IPS DF 4.7 (cell line): ENCODE measurements around the gene HPS4.
"Not testable (repeated sequence)": the region's sequence is repeated elsewhere in the genome, so short reads cannot be mapped to it uniquely, and the experiment has no call there.

Source experiments
- DNase-seq: peaks from one replicate; pipeline ENCODE4 v3.0.0-alpha.2; 2013; ENCODE audit warnings: low spot score; ENCODE audit errors: extremely low read depth

Gene HPS4

GRCh38 chr22:26483439-26484359, at the start of gene HPS4, which contains the start of gene SRRD:
TSS of gene HPS4 (minus strand) at chr22:26483783. CDS start at chr22:26481762, 2,021 bp downstream.
TSS of gene SRRD (plus strand) at chr22:26483877. CDS start at chr22:26483891, 14 bp downstream.
- no peak for DNase-seq

- no peak for DNase-seq
Measured at GRCh38 chr22:26529345-26529744, 45.8 kb upstream of the HPS4 start.

DNA sequence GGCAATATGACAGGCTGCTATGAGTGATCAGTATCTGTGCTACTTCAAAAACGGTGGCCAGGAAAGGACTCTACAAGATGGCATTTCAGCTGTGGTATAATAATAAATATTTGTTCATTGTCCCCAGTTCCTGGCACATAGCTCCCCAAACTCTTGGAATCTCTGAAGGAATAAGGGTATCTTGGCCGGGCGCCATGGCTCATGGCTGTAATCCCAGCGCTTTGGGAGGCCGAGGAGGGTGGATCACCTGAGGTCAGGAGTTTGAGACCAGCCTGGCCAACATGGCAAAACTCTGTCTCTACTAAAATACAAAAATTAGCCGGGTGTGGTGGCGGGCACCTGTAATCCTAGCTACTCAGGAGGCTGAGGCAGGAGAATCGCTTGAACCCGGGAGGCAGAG, 44.9 kb upstream of the HPS4 start:
- DNase-seq = not testable (repeated sequence)

- DNase-seq = no peak
Measured at GRCh38 chr22:26527574-26528465, 44.2 kb upstream of the HPS4 start.

DNA sequence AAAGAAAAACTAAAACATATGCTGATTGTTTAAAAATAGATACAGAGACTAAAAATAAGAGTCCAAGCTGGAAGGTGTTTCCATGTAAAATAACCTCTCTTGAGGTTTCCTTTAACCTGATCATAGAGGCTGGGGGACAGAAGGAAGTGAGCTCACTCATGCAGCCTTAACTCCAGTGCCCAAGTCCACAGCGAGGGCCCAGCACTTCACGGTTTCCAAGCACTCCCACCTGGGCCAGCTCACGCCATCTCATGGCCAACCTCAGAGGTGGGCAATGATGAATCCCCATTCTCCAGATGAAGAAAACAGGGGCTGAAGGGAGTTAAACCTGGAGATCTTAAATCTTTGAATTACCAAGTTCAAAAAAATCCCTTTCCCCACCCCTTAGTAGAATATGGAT, 43.6 kb upstream of the HPS4 start:
- DNase-seq = no peak

- no peak for DNase-seq
Measured at GRCh38 chr22:26525946-26526564, 42.5 kb upstream of the HPS4 start.

DNA sequence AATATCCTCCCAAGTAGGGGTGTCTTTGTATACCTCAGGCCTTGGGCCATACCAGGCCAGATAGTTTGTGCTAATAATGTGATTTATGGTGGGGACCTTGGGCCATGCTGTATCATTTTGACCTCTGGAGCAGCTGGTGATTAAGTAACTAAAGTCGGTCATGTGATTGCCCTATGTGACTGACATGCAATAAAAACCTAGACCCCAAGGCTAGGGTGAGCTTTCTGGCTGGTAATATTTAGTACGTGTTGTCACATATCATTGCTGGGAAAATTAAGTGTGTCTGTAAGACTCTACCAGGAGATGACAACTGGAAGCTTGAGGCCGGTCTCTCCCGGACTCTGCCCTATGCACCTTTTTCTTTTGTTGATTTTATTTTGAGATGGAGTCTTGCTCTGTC, 41.3 kb upstream of the HPS4 start:
- DNase-seq = no peak

- no peak for DNase-seq
Measured at GRCh38 chr22:26522592-26522991, 39.0 kb upstream of the HPS4 start.

DNA sequence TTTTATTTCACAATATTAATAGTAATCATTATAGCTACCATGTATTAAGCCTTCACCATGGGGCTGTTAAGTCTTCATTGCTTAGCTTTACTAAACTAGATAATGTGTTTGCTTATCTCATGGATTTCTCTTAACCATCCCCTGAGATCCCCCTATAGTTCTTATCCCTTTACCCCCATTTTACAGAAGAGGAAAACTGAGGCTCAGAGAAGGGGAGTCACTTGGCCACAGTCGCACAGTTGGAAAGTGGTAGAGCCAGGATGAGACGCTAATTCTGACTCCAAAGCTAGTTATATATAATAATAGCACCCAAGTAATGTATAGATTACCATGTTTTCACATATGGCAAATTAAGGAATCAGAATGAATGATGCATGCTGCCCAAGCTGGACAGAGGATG, 38.4 kb upstream of the HPS4 start:
- no peak for DNase-seq

DNA sequence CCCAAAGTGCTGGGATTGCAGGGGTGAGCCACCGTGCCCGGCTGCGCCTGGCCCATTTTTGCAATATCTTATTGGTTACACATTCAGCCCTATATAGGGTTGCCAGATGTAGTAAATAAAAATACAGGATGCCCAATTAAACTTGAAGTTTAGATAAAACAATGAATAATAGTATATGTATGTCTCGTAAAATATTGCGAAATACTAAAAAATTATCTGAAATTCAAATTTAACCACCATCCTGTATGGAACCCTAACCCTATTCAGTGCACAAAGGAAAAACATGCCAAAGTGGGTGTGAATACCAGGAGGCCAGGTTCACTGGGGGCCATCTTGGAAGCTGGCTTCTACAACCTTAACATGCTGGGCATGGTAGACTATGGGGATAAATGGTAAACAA, 33.8 kb upstream of the HPS4 start:
- DNase-seq = no peak

DNA sequence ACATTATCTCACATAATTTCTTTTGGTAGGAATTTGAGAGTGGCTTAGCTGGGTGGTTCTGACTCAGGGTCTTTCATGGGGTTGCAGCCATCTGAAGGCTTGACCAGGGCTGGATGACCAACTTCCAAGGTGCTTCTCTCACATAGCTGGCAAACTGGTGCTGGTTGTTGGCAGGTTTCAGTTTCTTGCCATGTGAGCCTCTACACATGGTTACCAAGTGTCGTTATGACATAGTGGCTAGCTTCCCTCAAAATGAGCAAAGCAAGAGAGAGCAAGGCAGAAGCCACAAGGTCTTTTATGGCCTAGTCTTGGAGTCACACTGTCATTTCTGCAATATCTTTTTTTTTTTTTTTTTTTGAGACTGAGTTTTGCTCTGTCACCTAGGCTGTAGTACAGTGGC, 32.9 kb upstream of the HPS4 start:
- no peak for DNase-seq

- no peak for DNase-seq
Measured at GRCh38 chr22:26515931-26516330, 32.3 kb upstream of the HPS4 start.

GRCh38 chr22:26514419-26515161, 31.0 kb upstream of the HPS4 start:
- no peak for DNase-seq

- DNase-seq = no peak
Measured at GRCh38 chr22:26513838-26514237, 30.3 kb upstream of the HPS4 start.

DNA sequence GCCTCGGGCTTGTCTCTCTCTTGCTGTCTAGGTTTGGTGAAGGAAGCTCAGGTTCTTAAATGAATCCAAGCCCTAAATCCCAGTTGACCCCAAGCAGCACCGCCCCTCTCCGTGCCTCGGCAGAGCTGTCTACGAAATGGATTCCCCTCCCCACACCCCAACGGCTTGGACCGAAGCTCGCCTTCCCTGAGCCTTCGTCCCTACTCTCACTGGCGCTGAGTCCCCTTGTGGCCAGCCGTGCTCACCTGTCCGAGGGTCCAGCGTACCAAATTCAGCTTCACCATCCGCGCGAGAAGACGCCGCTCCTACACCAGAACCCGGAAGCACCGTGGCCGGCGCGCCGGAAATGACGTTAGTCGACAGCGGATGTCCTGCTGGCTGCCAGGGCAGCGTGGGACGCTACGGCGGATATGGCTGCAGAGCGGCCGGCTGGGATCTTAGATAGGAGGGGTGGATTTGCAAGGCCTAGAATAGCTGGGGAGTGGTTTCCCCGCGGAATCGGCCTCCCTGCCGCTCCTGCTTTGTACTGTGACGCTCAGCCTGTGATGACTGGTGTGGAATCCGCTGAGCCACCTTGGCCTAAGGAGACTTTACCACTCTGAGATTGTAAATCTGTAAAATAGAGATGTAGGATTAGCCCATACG, 28.7 kb upstream of the HPS4 start, which contains the start of gene TFIP11:
TFIP11 (minus strand) TSS at position 325 of the 645 bp plus-strand sequence. CDS start 2,201 bp downstream, outside the sequence.
- peak; percentile 83 for DNase-seq

DNA sequence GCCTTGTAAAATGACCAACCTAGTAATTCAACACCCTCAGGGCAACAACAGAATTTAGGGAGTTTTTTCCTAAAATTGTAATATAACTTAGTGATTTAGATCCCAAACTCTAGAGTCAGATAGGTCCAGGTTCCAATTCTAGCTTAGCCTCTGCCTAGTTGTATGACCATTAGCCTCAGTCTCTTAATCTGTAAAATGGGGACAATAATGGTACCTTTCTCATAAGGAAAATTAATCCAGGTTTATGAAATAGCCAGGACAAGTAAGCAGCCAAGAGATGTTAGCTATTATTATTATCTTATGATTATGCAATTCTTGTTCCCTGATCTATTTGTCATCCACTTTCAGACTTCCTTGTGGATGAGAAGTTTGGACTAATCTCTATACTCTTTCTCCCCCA, 24.6 kb upstream of the HPS4 start:
- no peak for DNase-seq

GRCh38 chr22:26503758-26504157, 20.2 kb upstream of the HPS4 start:
- no peak for DNase-seq

DNA sequence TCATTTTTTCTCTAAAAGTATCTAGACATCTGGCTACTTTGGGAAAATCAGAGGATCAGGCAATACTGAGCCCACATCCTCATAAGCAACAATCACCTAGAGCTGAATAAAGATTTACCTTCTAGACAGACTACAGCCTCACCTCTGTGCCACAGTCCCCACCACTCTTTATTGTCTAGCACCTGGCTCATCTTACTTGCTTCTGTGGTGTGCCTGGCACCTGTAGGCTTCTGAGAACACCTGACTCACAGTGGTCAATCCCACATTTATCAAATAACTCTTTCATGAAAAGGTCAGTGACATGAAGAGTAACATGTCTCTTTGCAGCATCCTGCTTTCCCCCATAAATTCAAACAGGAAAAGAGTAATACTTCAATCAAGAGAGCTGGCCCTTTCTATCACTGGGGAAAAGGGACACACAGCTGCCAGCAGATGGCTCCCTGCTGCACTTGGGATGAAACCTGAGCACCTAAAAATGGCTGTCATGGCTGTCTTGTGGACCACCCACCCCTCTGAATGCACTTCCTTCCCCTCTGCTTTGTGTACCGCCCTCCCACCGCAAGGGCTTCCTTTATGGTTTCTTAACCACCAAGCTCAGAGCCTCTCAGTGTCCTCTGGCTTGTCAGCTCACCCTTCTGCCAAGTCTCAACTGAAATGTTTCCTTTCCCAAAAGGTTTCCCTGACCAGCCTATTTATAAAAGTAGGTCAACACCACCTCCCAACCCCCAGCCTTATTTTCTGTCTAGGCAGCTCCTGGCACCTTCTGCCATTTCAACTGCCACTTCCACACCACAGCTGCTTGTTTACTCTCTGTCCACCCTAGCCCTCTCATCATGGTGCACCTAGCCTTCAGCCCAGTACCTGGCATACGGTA, 19.3 kb upstream of the HPS4 start:
- no peak for DNase-seq

DNA sequence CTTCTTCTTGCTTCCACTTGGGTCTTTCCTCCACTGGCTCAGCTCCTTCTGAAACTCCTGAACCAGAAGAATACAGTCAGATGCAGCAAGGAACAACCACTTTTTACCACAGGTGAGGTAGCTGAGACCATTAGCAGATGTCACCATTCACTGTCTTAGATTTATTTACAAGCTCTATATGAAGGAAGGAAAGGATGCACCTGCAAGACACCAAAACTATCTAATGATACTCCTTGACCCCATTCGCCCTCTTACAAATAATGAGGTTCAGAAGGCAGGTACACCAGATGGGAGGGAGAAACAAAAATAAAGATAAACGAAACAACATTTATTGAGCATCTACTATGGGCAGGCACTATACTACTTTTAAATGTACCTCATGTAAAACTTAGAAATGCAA, 18.4 kb upstream of the HPS4 start:
- no peak for DNase-seq
